HEK293 (cell line): Measurements from ENCODE around the gene EFNA2.

ENCODE experiments used
- CTCF ChIA-PET: fragments of 350-600 bp; formaldehyde crosslinking; extraction: SDS; loops from one replicate; lab custom pipeline; 2021; ENCODE audit warnings: antibody characterized with exemption; lab: Yijun Ruan, JAX
- POLR2A ChIA-PET: fragments of 300-600 bp; formaldehyde crosslinking; extraction: SDS; loops from one replicate; lab custom pipeline; 2020; ENCODE audit warnings: antibody characterized with exemption, inconsistent platforms; lab: Yijun Ruan, JAX
- H3K27ac ChIP-seq: fragments of 200-500 bp; sonication (Bioruptor generic); 2 replicates; pipeline ENCODE4 v1.5.1; 2014; ENCODE audit warnings: low read depth, low read length, control low read depth, inconsistent platforms; ENCODE audit errors: extremely low read depth
- H3K36me3 ChIP-seq, 2 experiments: fragments of 200-500 bp in 1 of 2; sonication (Bioruptor generic) in 1 of 2; 1 replicate in 1 of 2; 2 replicates in 1 of 2; pipeline ENCODE4 v1.5.1; 2014 to 2017; ENCODE audit warnings: inconsistent platforms in 2 of 2, low read length in 2 of 2; ENCODE audit not compliant: control insufficient read depth in 2 of 2, insufficient read depth in 1 of 2
- H3K4me1 ChIP-seq: fragments of 200-500 bp; sonication (Bioruptor generic); 2 replicates; pipeline ENCODE4 v1.5.1; 2014; ENCODE audit warnings: mild to moderate bottlenecking, low read length, inconsistent platforms; ENCODE audit not compliant: control insufficient read depth, insufficient read depth
- H3K4me3 ChIP-seq: 2 replicates; pipeline ENCODE4 v1.5.1; 2011; ENCODE audit warnings: low read depth, mild to moderate bottlenecking, control low read depth, low read length, moderate library complexity
- H3K9me3 ChIP-seq: fragments of 200-500 bp; sonication (Bioruptor generic); 2 replicates; pipeline ENCODE4 v1.5.1; 2014; ENCODE audit warnings: low read depth, low read length, inconsistent platforms; ENCODE audit not compliant: control insufficient read depth, insufficient read depth
- EGR2 ChIP-seq: fragments of 450-650 bp; formaldehyde crosslinking; IDR thresholded peaks from 2 replicates; pipeline ENCODE4 v1.5.1; 2016; ENCODE audit warnings: low read depth, missing biosample characterization, missing genetic modification characterization
- GLIS1 ChIP-seq: fragments of 450-650 bp; formaldehyde crosslinking; IDR thresholded peaks from 2 replicates; pipeline ENCODE4 v1.5.1; 2016; ENCODE audit warnings: missing biosample characterization, missing genetic modification characterization
- HOXA7 ChIP-seq: sonication (generic); formaldehyde crosslinking; IDR thresholded peaks from 2 replicates; pipeline ENCODE4 v1.8.1; 2022; ENCODE audit warnings: missing genetic modification reagents, borderline replicate concordance
- IKZF3 ChIP-seq: fragments of 450-650 bp; IDR thresholded peaks from 2 replicates; pipeline ENCODE4 v1.5.0; 2018; ENCODE audit warnings: missing biosample characterization, mild to moderate bottlenecking, missing genetic modification characterization, moderate library complexity
- KLF7 ChIP-seq: fragments of 450-650 bp; formaldehyde crosslinking; IDR thresholded peaks from 2 replicates; pipeline ENCODE4 v1.5.1; 2016; ENCODE audit warnings: missing biosample characterization, missing genetic modification characterization, borderline replicate concordance
- KLF9 ChIP-seq: fragments of 450-650 bp; formaldehyde crosslinking; IDR thresholded peaks from 2 replicates; pipeline ENCODE4 v1.5.1; 2016; ENCODE audit warnings: missing biosample characterization, missing genetic modification characterization, low read depth
- SETDB1 ChIP-seq: IDR thresholded peaks from one replicate; pipeline ENCODE4 v1.6.1; 2017; ENCODE audit warnings: mild to moderate bottlenecking, low read length, moderate library complexity, mixed read lengths; ENCODE audit not compliant: insufficient read length
- SP7 ChIP-seq: fragments of 450-650 bp; formaldehyde crosslinking; IDR thresholded peaks from 2 replicates; pipeline ENCODE4 v1.5.1; 2016; ENCODE audit warnings: missing biosample characterization, missing genetic modification characterization
- ZBTB17 ChIP-seq: fragments of 450-650 bp; formaldehyde crosslinking; IDR thresholded peaks from 2 replicates; pipeline ENCODE4 v1.5.1; 2016; ENCODE audit warnings: missing biosample characterization, missing genetic modification characterization
- ZBTB7A ChIP-seq: fragments of 450-650 bp; formaldehyde crosslinking; IDR thresholded peaks from 2 replicates; pipeline ENCODE4 v1.5.1; 2016; ENCODE audit warnings: low read depth, missing biosample characterization, missing genetic modification characterization
- ZEB2 ChIP-seq: fragments of 450-650 bp; formaldehyde crosslinking; IDR thresholded peaks from 2 replicates; pipeline ENCODE4 v1.5.1; 2016; ENCODE audit warnings: missing biosample characterization, missing genetic modification characterization
- ZNF239 ChIP-seq: fragments of 450-650 bp; formaldehyde crosslinking; IDR thresholded peaks from 2 replicates; pipeline ENCODE4 v1.5.1; 2016; ENCODE audit warnings: missing biosample characterization, missing genetic modification characterization
- ZNF521 ChIP-seq: fragments of 450-650 bp; formaldehyde crosslinking; IDR thresholded peaks from 2 replicates; pipeline ENCODE4 v1.5.1; 2017; ENCODE audit warnings: missing biosample characterization, mild to moderate bottlenecking, missing genetic modification characterization
- ZNF600 ChIP-seq: fragments of 450-650 bp; formaldehyde crosslinking; IDR thresholded peaks from 2 replicates; pipeline ENCODE4 v1.5.1; 2016; ENCODE audit warnings: missing biosample characterization, missing genetic modification characterization
- ZNF629 ChIP-seq: fragments of 450-650 bp; formaldehyde crosslinking; IDR thresholded peaks from 2 replicates; pipeline ENCODE4 v1.5.1; 2017; ENCODE audit warnings: missing biosample characterization, missing genetic modification characterization
- ZNF639 ChIP-seq: fragments of 450-650 bp; formaldehyde crosslinking; IDR thresholded peaks from 2 replicates; pipeline ENCODE4 v1.5.1; 2016; ENCODE audit warnings: missing biosample characterization, missing genetic modification characterization
- ZXDB ChIP-seq: fragments of 450-650 bp; formaldehyde crosslinking; IDR thresholded peaks from 2 replicates; pipeline ENCODE4 v1.5.1; 2016; ENCODE audit warnings: missing biosample characterization, missing genetic modification characterization
- TF ChIP-seq, protein P1 (sequence below): fragments of 450-650 bp; formaldehyde crosslinking; IDR thresholded peaks from 2 replicates; pipeline ENCODE4 v1.5.1; 2016; ENCODE audit warnings: missing biosample characterization, missing genetic modification characterization
- TF ChIP-seq, protein P2 (sequence below): fragments of 450-650 bp; formaldehyde crosslinking; IDR thresholded peaks from 2 replicates; pipeline ENCODE4 v1.5.1; 2016; ENCODE audit warnings: missing biosample characterization, missing genetic modification characterization
- TF ChIP-seq, protein P3 (sequence below): sonication (generic); formaldehyde crosslinking; IDR thresholded peaks from 2 replicates; pipeline ENCODE4 v1.8.1; 2022; ENCODE audit warnings: mild to moderate bottlenecking, moderate library complexity, missing genetic modification reagents
- TF ChIP-seq, protein P4 (sequence below): fragments of 450-650 bp; formaldehyde crosslinking; IDR thresholded peaks from 2 replicates; pipeline ENCODE4 v1.5.1; 2017; ENCODE audit warnings: missing biosample characterization, missing genetic modification characterization
- TF ChIP-seq, protein P5 (sequence below): fragments of 450-650 bp; formaldehyde crosslinking; IDR thresholded peaks from 2 replicates; pipeline ENCODE4 v1.5.1; 2016; ENCODE audit warnings: missing biosample characterization, missing genetic modification characterization
- TF ChIP-seq, protein P6 (sequence below): fragments of 450-650 bp; formaldehyde crosslinking; IDR thresholded peaks from 2 replicates; pipeline ENCODE4 v1.5.1; 2016; ENCODE audit warnings: missing biosample characterization, missing genetic modification characterization

Gene EFNA2

GRCh38 chr19:1247748-1248138, 37.9 kb upstream of the EFNA2 start:
- ChIA-PET POLR2A (interaction anchor here (7.7 kb wide), 1 partner anchor 22 kb away, joined by 231 read pairs; the partner anchor contains the start of gene CIRBP), CTCF (interaction anchor here (5.5 kb wide), 1 partner anchor 17 kb away, joined by 299 read pairs; the partner anchor contains the start of gene CIRBP)
- Histone ChIP-seq H3K9me3 (no peaks in the 10 kb centered on the region), H3K36me3 (peaks cover 0 to 21% of the 10 kb centered on the region in 2 experiments; a peak in 1 of 3 replicates)
- TF ChIP-seq, protein P1, sequence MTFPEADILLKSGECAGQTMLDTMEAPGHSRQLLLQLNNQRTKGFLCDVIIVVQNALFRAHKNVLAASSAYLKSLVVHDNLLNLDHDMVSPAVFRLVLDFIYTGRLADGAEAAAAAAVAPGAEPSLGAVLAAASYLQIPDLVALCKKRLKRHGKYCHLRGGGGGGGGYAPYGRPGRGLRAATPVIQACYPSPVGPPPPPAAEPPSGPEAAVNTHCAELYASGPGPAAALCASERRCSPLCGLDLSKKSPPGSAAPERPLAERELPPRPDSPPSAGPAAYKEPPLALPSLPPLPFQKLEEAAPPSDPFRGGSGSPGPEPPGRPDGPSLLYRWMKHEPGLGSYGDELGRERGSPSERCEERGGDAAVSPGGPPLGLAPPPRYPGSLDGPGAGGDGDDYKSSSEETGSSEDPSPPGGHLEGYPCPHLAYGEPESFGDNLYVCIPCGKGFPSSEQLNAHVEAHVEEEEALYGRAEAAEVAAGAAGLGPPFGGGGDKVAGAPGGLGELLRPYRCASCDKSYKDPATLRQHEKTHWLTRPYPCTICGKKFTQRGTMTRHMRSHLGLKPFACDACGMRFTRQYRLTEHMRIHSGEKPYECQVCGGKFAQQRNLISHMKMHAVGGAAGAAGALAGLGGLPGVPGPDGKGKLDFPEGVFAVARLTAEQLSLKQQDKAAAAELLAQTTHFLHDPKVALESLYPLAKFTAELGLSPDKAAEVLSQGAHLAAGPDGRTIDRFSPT: 0 out of 2 replicates have a peak, but pooled peaks have one; percentile 65
- TF ChIP-seq ZNF239 (tag by site-specific recombination): no peak
- TF ChIP-seq EGR2 (tag by site-specific recombination): no peak
- peak; percentile 20; the same call in 1 of the 2 replicates for TF ChIP-seq ZNF639 (tag by site-specific recombination)
- peak; percentile 59; the same call in 1 of the 2 replicates for TF ChIP-seq ZBTB7A (tag by site-specific recombination)
- TF ChIP-seq, protein P2, sequence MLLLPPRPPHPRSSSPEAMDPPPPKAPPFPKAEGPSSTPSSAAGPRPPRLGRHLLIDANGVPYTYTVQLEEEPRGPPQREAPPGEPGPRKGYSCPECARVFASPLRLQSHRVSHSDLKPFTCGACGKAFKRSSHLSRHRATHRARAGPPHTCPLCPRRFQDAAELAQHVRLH: peak; percentile 61; the same call in 1 of the 2 replicates
- TF ChIP-seq, all 188 proteins: peak for 4
- Histone ChIP-seq H3K4me3 (no peak overlapping the region), H3K27ac (no peak overlapping the region), H3K4me1 (peaks cover 4% of the 10 kb centered on the region; the same call in 1 of the 2 replicates)

GRCh38 chr19:1248139-1248785, 37.4 kb upstream of the EFNA2 start, which contains the start of gene MIDN:
Gene MIDN (plus strand): TSS chr19:1248583. CDS start chr19:1250297, 1,714 bp downstream.
- POLR2A ChIA-PET: interaction anchor here (0.9 to 1.0 kb wide), 2 partner anchors 18 to 21 kb away, joined by 4 to 17 read pairs; partner anchors contain the start of gene CIRBP
- peaks cover 0 to 21% of the 10 kb centered on the region in 2 experiments; a peak in 1 of 3 replicates for H3K36me3 ChIP-seq
- peak within 1 kb of the TSS; percentile 95 for H3K27ac ChIP-seq
- CTCF ChIA-PET: no interaction called here
- no peaks in the 10 kb centered on the region for H3K9me3 ChIP-seq
- peak within 1 kb of the TSS; percentile 67 for H3K4me3 ChIP-seq
- peaks cover 4% of the 10 kb centered on the region; the same call in 1 of the 2 replicates for H3K4me1 ChIP-seq
- TF ChIP-seq SETDB1 (no peak), ZXDB (tag by site-specific recombination) (peak; percentile 59), ZNF629 (tag by site-specific recombination) (peak; percentile 59), HOXA7 (CRISPR knock-in tag) (no peak), ZNF521 (tag by site-specific recombination) (no peak), ZNF600 (tag by site-specific recombination) (peak; percentile 78), IKZF3 (tag by site-specific recombination) (peak; percentile 85; the same call in 1 of the 2 replicates), KLF9 (peak; percentile 4; the same call in 1 of the 2 replicates), KLF7 (tag by site-specific recombination) (0 out of 2 replicates have a peak, but pooled peaks have one; percentile 19), GLIS1 (tag by site-specific recombination) (0 out of 2 replicates have a peak, but pooled peaks have one; percentile 89), ZEB2 (peak; percentile 95; the same call in 1 of the 2 replicates), ZBTB17 (tag by site-specific recombination) (peak; percentile 59; the same call in 1 of the 2 replicates), SP7 (tag by site-specific recombination) (peak; percentile 71)
- TF ChIP-seq, protein P3, sequence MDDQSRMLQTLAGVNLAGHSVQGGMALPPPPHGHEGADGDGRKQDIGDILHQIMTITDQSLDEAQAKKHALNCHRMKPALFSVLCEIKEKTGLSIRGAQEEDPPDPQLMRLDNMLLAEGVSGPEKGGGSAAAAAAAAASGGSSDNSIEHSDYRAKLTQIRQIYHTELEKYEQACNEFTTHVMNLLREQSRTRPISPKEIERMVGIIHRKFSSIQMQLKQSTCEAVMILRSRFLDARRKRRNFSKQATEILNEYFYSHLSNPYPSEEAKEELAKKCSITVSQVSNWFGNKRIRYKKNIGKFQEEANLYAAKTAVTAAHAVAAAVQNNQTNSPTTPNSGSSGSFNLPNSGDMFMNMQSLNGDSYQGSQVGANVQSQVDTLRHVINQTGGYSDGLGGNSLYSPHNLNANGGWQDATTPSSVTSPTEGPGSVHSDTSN (CRISPR knock-in tag): no peak
- TF ChIP-seq, protein P4, sequence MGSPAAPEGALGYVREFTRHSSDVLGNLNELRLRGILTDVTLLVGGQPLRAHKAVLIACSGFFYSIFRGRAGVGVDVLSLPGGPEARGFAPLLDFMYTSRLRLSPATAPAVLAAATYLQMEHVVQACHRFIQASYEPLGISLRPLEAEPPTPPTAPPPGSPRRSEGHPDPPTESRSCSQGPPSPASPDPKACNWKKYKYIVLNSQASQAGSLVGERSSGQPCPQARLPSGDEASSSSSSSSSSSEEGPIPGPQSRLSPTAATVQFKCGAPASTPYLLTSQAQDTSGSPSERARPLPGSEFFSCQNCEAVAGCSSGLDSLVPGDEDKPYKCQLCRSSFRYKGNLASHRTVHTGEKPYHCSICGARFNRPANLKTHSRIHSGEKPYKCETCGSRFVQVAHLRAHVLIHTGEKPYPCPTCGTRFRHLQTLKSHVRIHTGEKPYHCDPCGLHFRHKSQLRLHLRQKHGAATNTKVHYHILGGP (tag by site-specific recombination): no peak
- TF ChIP-seq, protein P5, sequence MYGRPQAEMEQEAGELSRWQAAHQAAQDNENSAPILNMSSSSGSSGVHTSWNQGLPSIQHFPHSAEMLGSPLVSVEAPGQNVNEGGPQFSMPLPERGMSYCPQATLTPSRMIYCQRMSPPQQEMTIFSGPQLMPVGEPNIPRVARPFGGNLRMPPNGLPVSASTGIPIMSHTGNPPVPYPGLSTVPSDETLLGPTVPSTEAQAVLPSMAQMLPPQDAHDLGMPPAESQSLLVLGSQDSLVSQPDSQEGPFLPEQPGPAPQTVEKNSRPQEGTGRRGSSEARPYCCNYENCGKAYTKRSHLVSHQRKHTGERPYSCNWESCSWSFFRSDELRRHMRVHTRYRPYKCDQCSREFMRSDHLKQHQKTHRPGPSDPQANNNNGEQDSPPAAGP (tag by site-specific recombination): peak; percentile 74; the same call in 1 of the 2 replicates
- TF ChIP-seq, protein P6, sequence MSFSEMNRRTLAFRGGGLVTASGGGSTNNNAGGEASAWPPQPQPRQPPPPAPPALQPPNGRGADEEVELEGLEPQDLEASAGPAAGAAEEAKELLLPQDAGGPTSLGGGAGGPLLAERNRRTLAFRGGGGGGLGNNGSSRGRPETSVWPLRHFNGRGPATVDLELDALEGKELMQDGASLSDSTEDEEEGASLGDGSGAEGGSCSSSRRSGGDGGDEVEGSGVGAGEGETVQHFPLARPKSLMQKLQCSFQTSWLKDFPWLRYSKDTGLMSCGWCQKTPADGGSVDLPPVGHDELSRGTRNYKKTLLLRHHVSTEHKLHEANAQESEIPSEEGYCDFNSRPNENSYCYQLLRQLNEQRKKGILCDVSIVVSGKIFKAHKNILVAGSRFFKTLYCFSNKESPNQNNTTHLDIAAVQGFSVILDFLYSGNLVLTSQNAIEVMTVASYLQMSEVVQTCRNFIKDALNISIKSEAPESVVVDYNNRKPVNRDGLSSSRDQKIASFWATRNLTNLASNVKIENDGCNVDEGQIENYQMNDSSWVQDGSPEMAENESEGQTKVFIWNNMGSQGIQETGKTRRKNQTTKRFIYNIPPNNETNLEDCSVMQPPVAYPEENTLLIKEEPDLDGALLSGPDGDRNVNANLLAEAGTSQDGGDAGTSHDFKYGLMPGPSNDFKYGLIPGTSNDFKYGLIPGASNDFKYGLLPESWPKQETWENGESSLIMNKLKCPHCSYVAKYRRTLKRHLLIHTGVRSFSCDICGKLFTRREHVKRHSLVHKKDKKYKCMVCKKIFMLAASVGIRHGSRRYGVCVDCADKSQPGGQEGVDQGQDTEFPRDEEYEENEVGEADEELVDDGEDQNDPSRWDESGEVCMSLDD (tag by site-specific recombination): peak; percentile 79
